ENCODE results near the gene INHA. TPM values are rescaled to one million over a fixed set of nuclear protein-coding genes. Genes with fewer than 3 reads are reported as not detected.

Gene INHA
- total and polyA plus RNA-seq, 4 donors = 0.03 to 0.15 (median 0.11) TPM

DNA sequence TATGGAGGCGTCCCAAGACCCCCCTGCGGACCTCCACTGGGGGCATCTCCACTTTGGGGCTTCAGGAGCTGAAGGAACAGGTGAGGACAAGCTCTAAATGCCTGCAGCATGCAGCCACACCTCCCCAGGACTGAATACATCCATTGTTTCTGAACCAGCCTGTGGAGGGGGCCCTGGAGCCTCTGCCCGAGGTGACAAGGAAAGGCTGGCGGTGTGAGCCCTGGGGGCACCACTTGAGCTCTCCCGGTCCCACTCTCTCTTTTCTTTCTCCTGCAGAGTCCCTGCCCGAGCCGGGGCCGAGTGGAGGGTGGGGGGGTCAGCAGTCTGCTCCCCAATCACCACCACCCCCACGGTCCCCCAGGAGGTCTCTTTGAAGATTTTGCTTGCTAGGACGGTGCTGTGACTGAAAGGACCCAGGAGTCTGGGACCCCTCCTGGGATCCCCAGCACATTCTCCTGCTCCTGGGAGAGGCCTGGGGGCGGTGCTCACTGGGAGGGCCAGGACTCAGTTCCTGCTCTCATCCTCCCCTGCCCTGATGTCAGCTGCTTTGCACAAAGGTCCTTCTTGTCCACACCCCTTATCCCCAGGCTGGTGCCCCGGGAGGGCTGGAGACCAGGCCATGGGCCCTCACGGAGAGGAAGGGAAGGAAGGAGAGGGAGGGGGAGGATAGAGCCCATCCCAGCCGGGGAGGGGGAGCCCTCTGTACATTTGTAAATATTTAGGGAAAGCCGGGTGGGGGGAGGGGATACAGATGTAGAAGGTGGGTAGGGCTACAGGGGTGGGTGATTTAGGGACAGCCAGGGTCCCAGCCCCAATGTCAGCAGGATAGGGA lies 34.2 kb upstream of the INHA start:
- H3K9ac ChIP-seq (ENCODE audit: low read depth in 1 of 2, low read length in 2 of 2) = no peak overlapping the region
- H3K4me1 ChIP-seq (ENCODE audit: control insufficient read depth in 4 of 4, insufficient read depth in 4 of 4, low read length in 3 of 4) = peaks cover 7 to 16% (median 11%) of the 10 kb centered on the region in 4 donors
- H3K4me3 ChIP-seq (ENCODE audit: low read depth in 1 of 3, low read length in 3 of 3) = no peak overlapping the region
- H3K36me3 ChIP-seq (ENCODE audit: control insufficient read depth in 4 of 4, insufficient read depth in 3 of 4, low read depth in 1 of 4, low read length in 3 of 4) = peaks cover 4 to 24% (median 11%) of the 10 kb centered on the region in 4 donors
- no peak for TF ChIP-seq SP1 (IDR thresholded peaks at IDR 0.05)
- 59% methylated on average over 15 of the region's 15 CpGs for WGBS
- DNase-seq (ENCODE audit: low spot score) = no peak
- H3K27ac ChIP-seq (ENCODE audit: low read depth in 1 of 2, low read length in 2 of 2) = no peak overlapping the region
- H3K27me3 ChIP-seq (ENCODE audit: control insufficient read depth in 4 of 4, insufficient read depth in 4 of 4, low read length in 3 of 4) = no peaks in the 10 kb centered on the region
- H3K9me3 ChIP-seq (ENCODE audit: control insufficient read depth in 4 of 4, low read length in 3 of 4) = no peaks in the 10 kb centered on the region

GRCh38 chr2:219538504-219538951 lies 33.6 kb upstream of the INHA start:
- Histone ChIP-seq H3K27me3 (ENCODE audit: control insufficient read depth in 4 of 4, insufficient read depth in 4 of 4, low read length in 3 of 4) (no peaks in the 10 kb centered on the region), H3K9ac (ENCODE audit: low read depth in 1 of 2, low read length in 2 of 2) (no peak overlapping the region), H3K36me3 (ENCODE audit: control insufficient read depth in 4 of 4, insufficient read depth in 3 of 4, low read depth in 1 of 4, low read length in 3 of 4) (peaks cover 4 to 24% (median 11%) of the 10 kb centered on the region in 4 donors), H3K4me1 (ENCODE audit: control insufficient read depth in 4 of 4, insufficient read depth in 4 of 4, low read length in 3 of 4) (peaks cover 7 to 16% (median 12%) of the 10 kb centered on the region in 4 donors), H3K4me3 (ENCODE audit: low read depth in 1 of 3, low read length in 3 of 3) (no peak overlapping the region), H3K9me3 (ENCODE audit: control insufficient read depth in 4 of 4, low read length in 3 of 4) (no peaks in the 10 kb centered on the region), H3K27ac (ENCODE audit: low read depth in 1 of 2, low read length in 2 of 2) (no peak overlapping the region)
- DNase-seq (ENCODE audit: low spot score) = no peak
- WGBS = 82% methylated on average over 6 of the region's 6 CpGs
- TF ChIP-seq NR2F2 (IDR thresholded peaks at IDR 0.05) (no peak), RAD21 (IDR thresholded peaks at IDR 0.05) (no peak), HNF4A (conservative IDR thresholded peaks at IDR 0.05) (no peak), MAX (IDR thresholded peaks at IDR 0.05) (no peak), TAF1 (conservative IDR thresholded peaks at IDR 0.05) (no peak), JUND (IDR thresholded peaks at IDR 0.05) (no peak), SP1 (IDR thresholded peaks at IDR 0.05) (no peak), HNF4G (IDR thresholded peaks at IDR 0.05) (no peak), FOXA2 (IDR thresholded peaks at IDR 0.05) (no peak), FOXA1 (IDR thresholded peaks at IDR 0.05) (no peak)
- TF ChIP-seq, protein P1, sequence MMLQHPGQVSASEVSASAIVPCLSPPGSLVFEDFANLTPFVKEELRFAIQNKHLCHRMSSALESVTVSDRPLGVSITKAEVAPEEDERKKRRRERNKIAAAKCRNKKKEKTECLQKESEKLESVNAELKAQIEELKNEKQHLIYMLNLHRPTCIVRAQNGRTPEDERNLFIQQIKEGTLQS (IDR thresholded peaks at IDR 0.05) = no peak
- TF ChIP-seq, protein P2, sequence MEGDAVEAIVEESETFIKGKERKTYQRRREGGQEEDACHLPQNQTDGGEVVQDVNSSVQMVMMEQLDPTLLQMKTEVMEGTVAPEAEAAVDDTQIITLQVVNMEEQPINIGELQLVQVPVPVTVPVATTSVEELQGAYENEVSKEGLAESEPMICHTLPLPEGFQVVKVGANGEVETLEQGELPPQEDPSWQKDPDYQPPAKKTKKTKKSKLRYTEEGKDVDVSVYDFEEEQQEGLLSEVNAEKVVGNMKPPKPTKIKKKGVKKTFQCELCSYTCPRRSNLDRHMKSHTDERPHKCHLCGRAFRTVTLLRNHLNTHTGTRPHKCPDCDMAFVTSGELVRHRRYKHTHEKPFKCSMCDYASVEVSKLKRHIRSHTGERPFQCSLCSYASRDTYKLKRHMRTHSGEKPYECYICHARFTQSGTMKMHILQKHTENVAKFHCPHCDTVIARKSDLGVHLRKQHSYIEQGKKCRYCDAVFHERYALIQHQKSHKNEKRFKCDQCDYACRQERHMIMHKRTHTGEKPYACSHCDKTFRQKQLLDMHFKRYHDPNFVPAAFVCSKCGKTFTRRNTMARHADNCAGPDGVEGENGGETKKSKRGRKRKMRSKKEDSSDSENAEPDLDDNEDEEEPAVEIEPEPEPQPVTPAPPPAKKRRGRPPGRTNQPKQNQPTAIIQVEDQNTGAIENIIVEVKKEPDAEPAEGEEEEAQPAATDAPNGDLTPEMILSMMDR (IDR thresholded peaks at IDR 0.05; ENCODE audit: low read depth, low read length, missing input control) = no peak
- TF ChIP-seq, protein P3, sequence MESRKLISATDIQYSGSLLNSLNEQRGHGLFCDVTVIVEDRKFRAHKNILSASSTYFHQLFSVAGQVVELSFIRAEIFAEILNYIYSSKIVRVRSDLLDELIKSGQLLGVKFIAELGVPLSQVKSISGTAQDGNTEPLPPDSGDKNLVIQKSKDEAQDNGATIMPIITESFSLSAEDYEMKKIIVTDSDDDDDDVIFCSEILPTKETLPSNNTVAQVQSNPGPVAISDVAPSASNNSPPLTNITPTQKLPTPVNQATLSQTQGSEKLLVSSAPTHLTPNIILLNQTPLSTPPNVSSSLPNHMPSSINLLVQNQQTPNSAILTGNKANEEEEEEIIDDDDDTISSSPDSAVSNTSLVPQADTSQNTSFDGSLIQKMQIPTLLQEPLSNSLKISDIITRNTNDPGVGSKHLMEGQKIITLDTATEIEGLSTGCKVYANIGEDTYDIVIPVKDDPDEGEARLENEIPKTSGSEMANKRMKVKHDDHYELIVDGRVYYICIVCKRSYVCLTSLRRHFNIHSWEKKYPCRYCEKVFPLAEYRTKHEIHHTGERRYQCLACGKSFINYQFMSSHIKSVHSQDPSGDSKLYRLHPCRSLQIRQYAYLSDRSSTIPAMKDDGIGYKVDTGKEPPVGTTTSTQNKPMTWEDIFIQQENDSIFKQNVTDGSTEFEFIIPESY (IDR thresholded peaks at IDR 0.05) = no peak
